HL-60/S4 treated with retinoic acid at 250 ng/mL for 4 days and 3 days (cell line): ENCODE results near the gene MEF2A.
"Not testable (repeated sequence)": the region's sequence is repeated elsewhere in the genome, so short reads cannot be mapped to it uniquely, and the experiment has no call there.

Experiments
- in situ Hi-C: fragments of 300-500 bp; cut with MboI; formaldehyde crosslinking; loops from 2 replicates; pipeline ENCODE4 v1.7.0; 2022; ENCODE audit warnings: low sequenced_read_pairs

MEF2A gene

GRCh38 chr15:99726333-99726732 lies 160.5 kb downstream of the MEF2A start:
- in situ Hi-C loops = no loop called here

GRCh38 chr15:99727330-99727729 lies 161.5 kb downstream of the MEF2A start:
- in situ Hi-C loops = no loop called here

- in situ Hi-C loops = no loop called here
These were observed 161.9 kb downstream of the MEF2A start for GRCh38 chr15:99727733-99728132.

- in situ Hi-C loops = no loop called here
These were observed 163.1 kb downstream of the MEF2A start for GRCh38 chr15:99728916-99729315.

- in situ Hi-C loops = no loop called here
These were observed 163.5 kb downstream of the MEF2A start for GRCh38 chr15:99729327-99729726.

- in situ Hi-C loops = no loop called here
These were observed 164.1 kb downstream of the MEF2A start for GRCh38 chr15:99729920-99730319.

GRCh38 chr15:99731336-99732123 lies 165.7 kb downstream of the MEF2A start:
- in situ Hi-C loops = no loop called here

- in situ Hi-C loops = no loop called here
These were observed 166.5 kb downstream of the MEF2A start for GRCh38 chr15:99732124-99732750.

GRCh38 chr15:99732751-99733267 lies 167.0 kb downstream of the MEF2A start:
- in situ Hi-C loops = no loop called here

- in situ Hi-C loops = no loop called here
These were observed 167.7 kb downstream of the MEF2A start, which contains the start of gene LYSMD4 for GRCh38 chr15:99733268-99734039. TSS of gene LYSMD4 (minus strand) at chr15:99733437. CDS start at chr15:99731999, 1,438 bp downstream.

GRCh38 chr15:99734040-99734291 lies 168.2 kb downstream of the MEF2A start:
- in situ Hi-C loops = not testable (repeated sequence)

GRCh38 chr15:99734575-99734974 lies 168.8 kb downstream of the MEF2A start:
- in situ Hi-C loops = no loop called here

GRCh38 chr15:99735868-99736267 lies 170.1 kb downstream of the MEF2A start:
- in situ Hi-C loops = no loop called here

GRCh38 chr15:99736702-99737101 lies 170.9 kb downstream of the MEF2A start:
- in situ Hi-C loops = no loop called here

GRCh38 chr15:99738021-99738847 lies 172.4 kb downstream of the MEF2A start:
- in situ Hi-C loops = no loop called here

- in situ Hi-C loops = no loop called here
These were observed 176.1 kb downstream of the MEF2A start for GRCh38 chr15:99741835-99742234.

GRCh38 chr15:99744142-99744541 lies 178.4 kb downstream of the MEF2A start:
- in situ Hi-C loops = no loop called here

- in situ Hi-C loops = no loop called here
These were observed 179.7 kb downstream of the MEF2A start for GRCh38 chr15:99745370-99746086.

GRCh38 chr15:99749386-99749785 lies 183.6 kb downstream of the MEF2A start:
- in situ Hi-C loops = no loop called here

GRCh38 chr15:99750326-99750725 lies 184.5 kb downstream of the MEF2A start:
- in situ Hi-C loops = not testable (repeated sequence)
